ENCODE measurements around the gene SHROOM4. TPM values are rescaled to one million over a fixed set of nuclear protein-coding genes. Genes with fewer than 3 reads are reported as not detected.

SHROOM4 gene
- total and polyA plus RNA-seq, 4 donors = 0.62 to 2.3 (median 0.93) TPM

DNA sequence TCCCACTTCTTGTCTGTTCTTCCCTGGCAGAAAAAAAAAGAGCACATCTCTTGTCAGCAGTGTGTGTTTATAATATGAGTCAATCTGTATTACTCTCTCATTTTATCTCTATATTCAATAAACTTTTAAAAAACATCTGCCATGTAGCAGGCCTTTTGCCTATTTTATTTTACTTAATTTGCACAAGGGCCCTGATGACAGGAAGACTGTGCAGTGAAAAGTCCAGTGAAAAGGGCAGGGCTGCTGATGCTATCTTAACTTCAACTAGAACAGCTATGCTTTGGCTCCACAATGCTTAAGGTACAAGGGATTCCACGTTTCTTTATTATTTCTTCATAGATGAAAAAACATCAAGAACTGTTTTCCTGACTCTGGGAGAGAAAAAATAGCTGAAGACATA lies 246.4 kb downstream of the SHROOM4 start:
- 40% methylated on average over 1 of the region's 1 CpG for WGBS
- no peak overlapping the region for H3K9ac ChIP-seq (ENCODE audit: low read depth in 1 of 2, low read length in 2 of 2)
- H3K36me3 ChIP-seq (ENCODE audit: control insufficient read depth in 4 of 4, insufficient read depth in 3 of 4, low read depth in 1 of 4, low read length in 3 of 4) = no peaks in the 10 kb centered on the region
- H3K9me3 ChIP-seq (ENCODE audit: control insufficient read depth in 4 of 4, low read length in 3 of 4) = no peaks in the 10 kb centered on the region
- TF ChIP-seq SP1 (IDR thresholded peaks at IDR 0.05) (no peak), ATF3 (IDR thresholded peaks at IDR 0.05) (no peak), NR2F2 (IDR thresholded peaks at IDR 0.05) (no peak), JUND (IDR thresholded peaks at IDR 0.05) (no peak), GABPA (IDR thresholded peaks at IDR 0.05 in 1 of 2, conservative IDR thresholded peaks at IDR 0.05 in 1 of 2) (no peak), CTCF (IDR thresholded peaks at IDR 0.05; ENCODE audit: low read depth, low read length, missing input control) (no peak), EGR1 (IDR thresholded peaks at IDR 0.05; ENCODE audit: low read depth in 2 of 2) (no peak), FOXA1 (IDR thresholded peaks at IDR 0.05) (no peak)
- TF ChIP-seq, protein P1, sequence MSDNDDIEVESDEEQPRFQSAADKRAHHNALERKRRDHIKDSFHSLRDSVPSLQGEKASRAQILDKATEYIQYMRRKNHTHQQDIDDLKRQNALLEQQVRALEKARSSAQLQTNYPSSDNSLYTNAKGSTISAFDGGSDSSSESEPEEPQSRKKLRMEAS (IDR thresholded peaks at IDR 0.05) = no peak
- DNase-seq (ENCODE audit: low spot score) = no peak
- no peak overlapping the region for H3K4me3 ChIP-seq (ENCODE audit: low read depth in 1 of 3, low read length in 3 of 3)
- no peak overlapping the region for H3K27ac ChIP-seq (ENCODE audit: low read depth in 1 of 2, low read length in 2 of 2)
- H3K27me3 ChIP-seq (ENCODE audit: control insufficient read depth in 4 of 4, insufficient read depth in 4 of 4, low read length in 3 of 4) = no peaks in the 10 kb centered on the region
- H3K4me1 ChIP-seq (ENCODE audit: control insufficient read depth in 4 of 4, insufficient read depth in 4 of 4, low read length in 3 of 4) = no peaks in the 10 kb centered on the region

GRCh38 chrX:50565718-50566117 lies 248.3 kb downstream of the SHROOM4 start:
- no peak overlapping the region for H3K27ac ChIP-seq (ENCODE audit: low read depth in 1 of 2, low read length in 2 of 2)
- 92% methylated on average over 4 of the region's 4 CpGs for WGBS
- no peak overlapping the region for H3K9ac ChIP-seq (ENCODE audit: low read depth in 1 of 2, low read length in 2 of 2)
- no peaks in the 10 kb centered on the region for H3K36me3 ChIP-seq (ENCODE audit: control insufficient read depth in 4 of 4, insufficient read depth in 3 of 4, low read depth in 1 of 4, low read length in 3 of 4)
- no peaks in the 10 kb centered on the region for H3K4me1 ChIP-seq (ENCODE audit: control insufficient read depth in 4 of 4, insufficient read depth in 4 of 4, low read length in 3 of 4)
- H3K4me3 ChIP-seq (ENCODE audit: low read depth in 1 of 3, low read length in 3 of 3) = no peak overlapping the region
- DNase-seq (ENCODE audit: low spot score) = no peak
- H3K27me3 ChIP-seq (ENCODE audit: control insufficient read depth in 4 of 4, insufficient read depth in 4 of 4, low read length in 3 of 4) = no peaks in the 10 kb centered on the region
- TF ChIP-seq, protein P2, sequence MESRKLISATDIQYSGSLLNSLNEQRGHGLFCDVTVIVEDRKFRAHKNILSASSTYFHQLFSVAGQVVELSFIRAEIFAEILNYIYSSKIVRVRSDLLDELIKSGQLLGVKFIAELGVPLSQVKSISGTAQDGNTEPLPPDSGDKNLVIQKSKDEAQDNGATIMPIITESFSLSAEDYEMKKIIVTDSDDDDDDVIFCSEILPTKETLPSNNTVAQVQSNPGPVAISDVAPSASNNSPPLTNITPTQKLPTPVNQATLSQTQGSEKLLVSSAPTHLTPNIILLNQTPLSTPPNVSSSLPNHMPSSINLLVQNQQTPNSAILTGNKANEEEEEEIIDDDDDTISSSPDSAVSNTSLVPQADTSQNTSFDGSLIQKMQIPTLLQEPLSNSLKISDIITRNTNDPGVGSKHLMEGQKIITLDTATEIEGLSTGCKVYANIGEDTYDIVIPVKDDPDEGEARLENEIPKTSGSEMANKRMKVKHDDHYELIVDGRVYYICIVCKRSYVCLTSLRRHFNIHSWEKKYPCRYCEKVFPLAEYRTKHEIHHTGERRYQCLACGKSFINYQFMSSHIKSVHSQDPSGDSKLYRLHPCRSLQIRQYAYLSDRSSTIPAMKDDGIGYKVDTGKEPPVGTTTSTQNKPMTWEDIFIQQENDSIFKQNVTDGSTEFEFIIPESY (IDR thresholded peaks at IDR 0.05) = no peak
- no peak for TF ChIP-seq CTCF (IDR thresholded peaks at IDR 0.05; ENCODE audit: low read depth, low read length, missing input control)
- no peak for TF ChIP-seq NR2F2 (IDR thresholded peaks at IDR 0.05)
- no peak for TF ChIP-seq HNF4A (conservative IDR thresholded peaks at IDR 0.05)
- TF ChIP-seq EGR1 (IDR thresholded peaks at IDR 0.05; ENCODE audit: low read depth in 2 of 2) = no peak
- no peak for TF ChIP-seq RXRA (IDR thresholded peaks at IDR 0.05)
- TF ChIP-seq HNF4G (IDR thresholded peaks at IDR 0.05) = no peak
- TF ChIP-seq ATF3 (IDR thresholded peaks at IDR 0.05) = no peak
- no peak for TF ChIP-seq TAF1 (conservative IDR thresholded peaks at IDR 0.05)
- no peak for TF ChIP-seq FOXA1 (IDR thresholded peaks at IDR 0.05)
- TF ChIP-seq, protein P3, sequence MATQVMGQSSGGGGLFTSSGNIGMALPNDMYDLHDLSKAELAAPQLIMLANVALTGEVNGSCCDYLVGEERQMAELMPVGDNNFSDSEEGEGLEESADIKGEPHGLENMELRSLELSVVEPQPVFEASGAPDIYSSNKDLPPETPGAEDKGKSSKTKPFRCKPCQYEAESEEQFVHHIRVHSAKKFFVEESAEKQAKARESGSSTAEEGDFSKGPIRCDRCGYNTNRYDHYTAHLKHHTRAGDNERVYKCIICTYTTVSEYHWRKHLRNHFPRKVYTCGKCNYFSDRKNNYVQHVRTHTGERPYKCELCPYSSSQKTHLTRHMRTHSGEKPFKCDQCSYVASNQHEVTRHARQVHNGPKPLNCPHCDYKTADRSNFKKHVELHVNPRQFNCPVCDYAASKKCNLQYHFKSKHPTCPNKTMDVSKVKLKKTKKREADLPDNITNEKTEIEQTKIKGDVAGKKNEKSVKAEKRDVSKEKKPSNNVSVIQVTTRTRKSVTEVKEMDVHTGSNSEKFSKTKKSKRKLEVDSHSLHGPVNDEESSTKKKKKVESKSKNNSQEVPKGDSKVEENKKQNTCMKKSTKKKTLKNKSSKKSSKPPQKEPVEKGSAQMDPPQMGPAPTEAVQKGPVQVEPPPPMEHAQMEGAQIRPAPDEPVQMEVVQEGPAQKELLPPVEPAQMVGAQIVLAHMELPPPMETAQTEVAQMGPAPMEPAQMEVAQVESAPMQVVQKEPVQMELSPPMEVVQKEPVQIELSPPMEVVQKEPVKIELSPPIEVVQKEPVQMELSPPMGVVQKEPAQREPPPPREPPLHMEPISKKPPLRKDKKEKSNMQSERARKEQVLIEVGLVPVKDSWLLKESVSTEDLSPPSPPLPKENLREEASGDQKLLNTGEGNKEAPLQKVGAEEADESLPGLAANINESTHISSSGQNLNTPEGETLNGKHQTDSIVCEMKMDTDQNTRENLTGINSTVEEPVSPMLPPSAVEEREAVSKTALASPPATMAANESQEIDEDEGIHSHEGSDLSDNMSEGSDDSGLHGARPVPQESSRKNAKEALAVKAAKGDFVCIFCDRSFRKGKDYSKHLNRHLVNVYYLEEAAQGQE (IDR thresholded peaks at IDR 0.05) = no peak
- no peak for TF ChIP-seq FOXA2 (IDR thresholded peaks at IDR 0.05)
- TF ChIP-seq GABPA (IDR thresholded peaks at IDR 0.05 in 1 of 2, conservative IDR thresholded peaks at IDR 0.05 in 1 of 2) = no peak
- TF ChIP-seq, protein P1 (IDR thresholded peaks at IDR 0.05) = no peak
- no peaks in the 10 kb centered on the region for H3K9me3 ChIP-seq (ENCODE audit: control insufficient read depth in 4 of 4, low read length in 3 of 4)

Measured in liver (tissue), 9 donors.